Right atrium auricular region (tissue), 2 donors: ENCODE measurements around the gene ST3GAL4. TPM values are rescaled to one million over a fixed set of nuclear protein-coding genes. Genes with fewer than 3 reads are reported as not detected.

Source experiments
- DNase-seq: peaks from one replicate; pipeline ENCODE4 v3.0.0-alpha.2; 2019; ENCODE audit warnings: low spot score
- H3K27ac ChIP-seq, 2 donors: fragments of 200-600 bp; sonication (generic); 1 replicate in 1 of 2; 2 replicates in 1 of 2; pipeline ENCODE4 v1.5.1; 2016 to 2019
- H3K27me3 ChIP-seq, 2 donors: fragments of 200-600 bp; sonication (generic); one replicate each; pipeline versions ENCODE4 v1.5.1 to v1.6.0; 2017 to 2019
- H3K36me3 ChIP-seq: fragments of 200-600 bp; sonication (generic); one replicate; pipeline ENCODE4 v1.5.1; 2016
- H3K4me1 ChIP-seq, 2 donors: fragments of 200-600 bp; sonication (generic); one replicate each; pipeline versions ENCODE4 v1.5.1 to v1.6.0; 2017 to 2019
- H3K4me3 ChIP-seq, 2 donors: fragments of 200-600 bp; sonication (generic); 1 replicate in 1 of 2; 2 replicates in 1 of 2; pipeline ENCODE4 v1.5.1; 2017 to 2019; ENCODE audit warnings: mild to moderate bottlenecking in 1 of 2, moderate library complexity in 1 of 2
- H3K9me3 ChIP-seq, 2 donors: fragments of 200-600 bp; sonication (generic); one replicate each; pipeline ENCODE4 v1.5.1; 2019
- CTCF ChIP-seq, 2 donors: fragments of 200-600 bp; sonication (generic); IDR thresholded peaks; one replicate each; pipeline ENCODE4 v1.5.1; 2019; ENCODE audit warnings: antibody characterized with exemption in 2 of 2
- total RNA-seq, 2 donors: library from RNA; depleted of rRNA; stranded (reverse); fragments of >200 nt; gene quantifications; one replicate each; pipeline ENCODE4 v1.1.0, GENCODE V29; 2016

The ST3GAL4 gene
- total RNA-seq, 2 donors from 2014 or later = 67.5 to 103 TPM

GRCh38 chr11:126413843-126414405, 58.4 kb downstream of the ST3GAL4 start:
- Histone ChIP-seq H3K27me3 (no peaks in the 10 kb centered on the region), H3K9me3 (no peaks in the 10 kb centered on the region), H3K4me1 (peaks cover 0 to 90% of the 10 kb centered on the region in 2 donors), H3K36me3 (peaks cover 19% of the 10 kb centered on the region), H3K4me3 (no peak overlapping the region), H3K27ac (peak overlapping the region; percentile 88 to 94)
- no peak for DNase-seq
- no peak for TF ChIP-seq CTCF (IDR thresholded peaks at IDR 0.05)

- H3K4me3 ChIP-seq = no peak overlapping the region
- H3K27me3 ChIP-seq = no peaks in the 10 kb centered on the region
- peak overlapping the region; percentile 88 to 94 for H3K27ac ChIP-seq
- H3K36me3 ChIP-seq = peaks cover 12% of the 10 kb centered on the region
- H3K9me3 ChIP-seq = no peaks in the 10 kb centered on the region
- DNase-seq = no peak
- TF ChIP-seq CTCF (IDR thresholded peaks at IDR 0.05) = no peak
- peaks cover 0 to 89% of the 10 kb centered on the region in 2 donors for H3K4me1 ChIP-seq
These were observed 59.1 kb downstream of the ST3GAL4 start for GRCh38 chr11:126414615-126415014.

- no peak for TF ChIP-seq CTCF (IDR thresholded peaks at IDR 0.05)
- Histone ChIP-seq H3K27me3 (no peaks in the 10 kb centered on the region), H3K36me3 (peaks cover 10% of the 10 kb centered on the region), H3K27ac (peak overlapping the region; percentile 88 to 94), H3K4me3 (no peak overlapping the region), H3K9me3 (no peaks in the 10 kb centered on the region), H3K4me1 (peaks cover 0 to 89% of the 10 kb centered on the region in 2 donors)
- DNase-seq = peak; percentile 90
These were observed 59.6 kb downstream of the ST3GAL4 start for GRCh38 chr11:126415128-126415527.

GRCh38 chr11:126415669-126416420, 60.4 kb downstream of the ST3GAL4 start:
- Histone ChIP-seq H3K4me1 (peaks cover 0 to 89% of the 10 kb centered on the region in 2 donors), H3K9me3 (no peaks in the 10 kb centered on the region), H3K4me3 (peak overlapping the region in 1 of 2 donors; percentile 48), H3K36me3 (peaks cover 10% of the 10 kb centered on the region), H3K27ac (peak overlapping the region; percentile 88 to 94), H3K27me3 (no peaks in the 10 kb centered on the region)
- DNase-seq = peak; percentile 92
- no peak for TF ChIP-seq CTCF (IDR thresholded peaks at IDR 0.05)

GRCh38 chr11:126416542-126417090, 61.1 kb downstream of the ST3GAL4 start:
- Histone ChIP-seq H3K27ac (peak overlapping the region; percentile 88 to 94), H3K27me3 (no peaks in the 10 kb centered on the region), H3K36me3 (peaks cover 10% of the 10 kb centered on the region), H3K4me3 (peak overlapping the region; percentile 39 to 48), H3K9me3 (no peaks in the 10 kb centered on the region), H3K4me1 (peaks cover 0 to 89% of the 10 kb centered on the region in 2 donors)
- TF ChIP-seq CTCF (IDR thresholded peaks at IDR 0.05) = no peak
- DNase-seq = peak; percentile 92
